NCI-H2227 (cell line): ENCODE data around the gene SGIP1.
"Not testable (repeated sequence)": the region's sequence is repeated elsewhere in the genome, so short reads cannot be mapped to it uniquely, and the experiment has no call there.

Source experiments
- DNase-seq: peaks from one replicate; lab custom pipeline; 2025; ENCODE audit not compliant: unreplicated experiment; lab: John Stamatoyannopoulos, UW

Gene SGIP1

GRCh38 chr1:66725885-66726665 is 192.1 kb downstream of the SGIP1 start:
- DNase-seq, result peak; percentile 80

- DNase-seq, result no peak
Measured at GRCh38 chr1:66728021-66728420, 194.1 kb downstream of the SGIP1 start.

GRCh38 chr1:66728716-66729115 is 194.8 kb downstream of the SGIP1 start:
- not testable (repeated sequence) for DNase-seq

GRCh38 chr1:66729119-66729518 is 195.2 kb downstream of the SGIP1 start:
- no peak for DNase-seq

DNA sequence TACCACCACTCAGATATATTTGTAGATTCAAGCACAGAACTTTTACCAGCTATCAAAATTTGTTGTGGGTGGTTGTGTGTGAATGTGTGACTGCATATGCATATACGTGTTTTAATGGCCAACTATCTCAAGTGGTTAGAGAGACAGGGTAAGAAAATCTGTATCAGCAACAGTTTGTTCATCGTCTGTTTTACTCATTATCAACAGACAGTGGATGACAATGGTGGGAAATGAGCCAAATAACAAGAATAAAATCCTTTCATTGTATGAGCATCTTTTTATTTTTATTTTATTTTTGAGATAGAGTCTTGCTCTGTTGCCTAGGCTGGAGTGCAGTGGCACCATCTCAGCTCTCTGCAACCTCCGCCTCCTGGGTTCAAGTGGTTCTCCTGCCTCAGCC is 195.6 kb downstream of the SGIP1 start:
- no peak for DNase-seq

GRCh38 chr1:66730462-66730861 is 196.5 kb downstream of the SGIP1 start:
- no peak for DNase-seq

DNA sequence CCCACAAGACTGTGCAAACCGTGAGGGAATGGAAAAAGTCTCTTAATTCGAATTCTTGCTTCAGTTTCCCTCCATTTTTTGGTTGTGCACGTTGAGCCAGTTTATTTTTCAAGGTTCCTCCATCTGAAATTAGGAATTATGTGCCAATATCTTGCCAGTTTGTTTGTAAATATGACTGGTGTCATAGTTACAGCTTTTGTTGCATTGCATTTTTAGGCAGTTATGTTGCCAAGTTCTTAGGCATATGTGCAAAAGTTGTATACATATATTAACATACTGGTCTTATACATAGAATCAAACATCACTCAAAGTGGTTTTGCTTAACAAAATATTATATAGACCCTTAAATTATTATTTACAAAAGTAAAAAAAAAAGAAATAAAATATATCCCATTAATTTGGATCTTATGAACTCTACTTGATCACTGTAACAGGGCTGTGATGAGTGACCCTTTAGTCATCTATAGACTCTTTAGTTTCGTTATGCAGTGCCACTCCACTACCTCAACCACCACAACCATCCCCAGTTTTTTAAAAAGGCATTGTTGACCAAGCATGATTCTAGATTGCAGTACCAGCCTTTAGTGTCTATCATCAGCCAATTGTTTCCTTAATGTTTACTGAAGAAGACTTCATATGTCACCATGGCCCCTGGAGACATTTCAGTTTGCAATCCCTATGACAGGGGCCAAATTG is 197.4 kb downstream of the SGIP1 start:
- DNase-seq, result no peak

DNA sequence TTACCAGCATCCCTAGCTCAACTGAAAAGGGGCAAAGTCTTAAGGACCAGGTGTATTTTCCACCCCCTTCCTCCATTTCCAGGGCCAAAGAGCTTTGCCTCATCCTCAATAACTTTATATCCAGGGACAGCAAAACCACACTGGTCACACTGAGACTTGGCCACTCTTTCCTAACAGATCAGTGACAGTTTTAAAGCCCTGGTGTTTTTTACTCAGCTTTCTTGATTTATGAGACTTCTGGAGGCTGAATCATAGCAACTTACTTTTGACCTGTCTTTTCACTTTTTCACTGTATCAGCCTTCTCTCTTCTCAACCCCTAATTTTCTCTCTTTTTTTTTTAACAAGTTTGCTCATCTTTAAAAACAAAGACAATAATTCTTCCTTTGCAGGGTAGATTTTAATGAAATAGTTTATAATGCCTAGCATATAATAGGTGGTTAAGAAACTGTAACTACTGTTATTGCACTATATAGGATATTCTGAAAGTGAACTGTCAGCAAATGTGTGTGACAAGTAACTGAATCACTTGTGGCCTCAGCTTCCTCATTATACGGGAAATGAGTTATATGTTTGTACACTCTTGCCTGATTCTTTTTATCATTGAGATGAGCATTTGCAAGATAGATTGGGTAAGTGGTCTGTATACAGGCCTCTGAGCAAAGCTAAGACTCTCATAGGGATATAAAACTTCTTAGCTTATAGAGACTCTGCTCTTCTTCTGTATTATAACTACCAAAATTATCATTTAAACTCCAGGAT is 198.6 kb downstream of the SGIP1 start:
- no peak for DNase-seq

DNA sequence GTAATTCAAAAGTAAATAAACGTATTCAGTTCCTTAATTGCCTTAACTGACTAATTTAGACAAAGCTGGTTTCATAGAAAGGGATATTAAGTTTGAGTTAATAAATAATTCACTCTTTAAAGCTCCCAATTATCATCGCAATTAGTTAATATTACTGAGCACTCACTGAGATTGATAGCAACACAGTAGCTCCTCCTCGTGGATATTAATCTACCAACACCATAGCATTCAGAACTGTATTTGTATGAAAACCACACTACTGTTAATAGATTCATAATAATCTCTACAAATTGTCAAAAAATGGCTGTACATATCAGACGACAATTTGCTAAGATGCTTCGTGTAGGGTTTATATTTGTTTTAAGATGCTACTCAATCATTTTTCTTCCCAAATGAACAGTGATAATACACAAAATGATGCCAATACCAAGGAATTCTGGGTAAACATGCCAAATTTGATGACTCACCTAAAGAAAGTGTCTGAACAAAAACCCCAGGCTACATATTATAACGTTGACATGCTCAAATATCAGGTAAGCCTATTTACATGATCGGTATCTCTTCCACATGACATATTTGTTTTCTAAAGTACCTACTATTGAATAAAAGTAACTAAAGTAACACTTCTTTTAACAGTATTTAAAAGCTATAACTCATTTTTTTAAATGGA is 199.5 kb downstream of the SGIP1 start:
- no peak for DNase-seq

DNA sequence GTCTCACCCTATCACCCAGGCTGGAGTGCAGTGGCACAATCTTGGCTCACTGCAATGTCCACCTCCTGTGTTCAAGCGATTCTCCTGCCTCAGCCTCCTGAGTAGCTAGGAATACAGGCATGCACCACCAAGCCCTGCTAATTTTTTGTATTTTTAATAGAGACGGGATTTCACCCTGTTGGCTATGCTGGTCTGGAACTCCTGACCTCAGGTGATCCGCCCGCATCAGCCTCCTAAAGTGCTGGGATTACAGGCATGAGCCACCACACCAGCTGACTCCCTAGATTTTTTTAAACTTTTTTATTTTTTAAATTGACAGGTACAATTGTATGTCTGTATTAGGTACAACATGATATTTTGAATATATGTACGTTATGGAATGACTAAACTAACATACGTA is 200.6 kb downstream of the SGIP1 start:
- not testable (repeated sequence) for DNase-seq

DNA sequence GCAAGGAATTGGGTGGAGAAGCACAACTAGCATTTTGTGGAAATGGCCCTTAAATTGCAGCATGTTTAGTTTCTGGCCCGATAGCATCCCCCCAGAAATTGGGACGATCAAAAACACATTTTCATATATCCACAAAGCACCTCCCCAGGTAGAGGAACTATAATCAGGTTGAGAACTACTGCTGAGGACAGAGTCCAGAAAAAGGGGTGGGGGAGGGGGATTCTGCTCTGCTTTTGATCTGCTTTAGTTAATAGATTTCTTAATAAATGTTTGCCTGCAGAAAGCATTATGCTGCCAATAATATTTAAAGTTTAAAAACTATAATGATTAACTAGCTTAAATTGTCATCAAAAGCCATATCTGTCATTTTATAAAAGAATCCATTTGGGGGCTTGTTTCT is 203.9 kb downstream of the SGIP1 start:
- DNase-seq, result no peak

GRCh38 chr1:66739401-66740157 is 205.6 kb downstream of the SGIP1 start:
- no peak for DNase-seq

GRCh38 chr1:66745451-66745850 is 211.5 kb downstream of the SGIP1 start:
- DNase-seq, result no peak

DNA sequence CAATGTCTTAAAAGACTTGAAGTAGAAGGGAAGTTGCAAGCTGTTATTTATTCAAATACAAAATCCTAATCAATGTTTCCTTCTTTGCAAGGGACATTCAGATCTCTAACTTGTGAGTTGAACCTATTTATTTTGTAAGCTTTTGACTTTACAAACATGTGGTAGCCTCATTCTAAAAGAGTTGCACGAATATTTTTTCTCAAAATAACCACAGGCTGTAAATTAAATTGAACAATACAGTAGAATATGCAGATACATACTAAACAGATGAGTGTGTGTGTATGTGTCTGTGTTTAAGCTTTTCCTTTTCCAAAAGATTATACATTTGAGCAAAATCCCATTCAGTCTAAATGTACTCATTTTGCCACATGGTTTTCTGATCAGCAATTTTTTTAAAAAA is 213.5 kb downstream of the SGIP1 start:
- no peak for DNase-seq

DNA sequence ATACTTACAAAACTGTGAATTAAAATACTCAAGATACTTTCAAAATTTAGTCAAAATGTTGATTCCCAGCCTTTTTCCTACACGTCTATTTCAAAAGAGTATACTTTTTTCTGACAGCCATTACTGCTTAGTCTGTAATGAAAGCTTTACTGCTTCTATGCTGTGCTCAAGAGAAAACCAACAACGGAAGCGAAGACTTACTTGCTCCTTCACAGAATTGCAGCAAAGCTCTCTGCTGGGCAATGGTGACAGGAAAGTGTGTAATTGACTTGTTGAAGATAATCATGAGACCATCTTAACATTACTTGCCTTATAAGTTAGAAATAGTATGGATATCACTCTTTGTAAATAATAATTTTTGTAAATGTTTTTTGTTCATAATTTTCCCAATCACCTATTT is 216.6 kb downstream of the SGIP1 start:
- DNase-seq, result no peak

- no peak for DNase-seq
Measured at GRCh38 chr1:66751160-66751559, 217.2 kb downstream of the SGIP1 start.

GRCh38 chr1:66752000-66752592 is 218.1 kb downstream of the SGIP1 start, which contains the start of gene DYNLT5:
Gene DYNLT5, plus strand, starts transcription at chr1:66752459. Its CDS starts 2,200 bp downstream, at chr1:66754659.
- peak; percentile 27 for DNase-seq

DNA sequence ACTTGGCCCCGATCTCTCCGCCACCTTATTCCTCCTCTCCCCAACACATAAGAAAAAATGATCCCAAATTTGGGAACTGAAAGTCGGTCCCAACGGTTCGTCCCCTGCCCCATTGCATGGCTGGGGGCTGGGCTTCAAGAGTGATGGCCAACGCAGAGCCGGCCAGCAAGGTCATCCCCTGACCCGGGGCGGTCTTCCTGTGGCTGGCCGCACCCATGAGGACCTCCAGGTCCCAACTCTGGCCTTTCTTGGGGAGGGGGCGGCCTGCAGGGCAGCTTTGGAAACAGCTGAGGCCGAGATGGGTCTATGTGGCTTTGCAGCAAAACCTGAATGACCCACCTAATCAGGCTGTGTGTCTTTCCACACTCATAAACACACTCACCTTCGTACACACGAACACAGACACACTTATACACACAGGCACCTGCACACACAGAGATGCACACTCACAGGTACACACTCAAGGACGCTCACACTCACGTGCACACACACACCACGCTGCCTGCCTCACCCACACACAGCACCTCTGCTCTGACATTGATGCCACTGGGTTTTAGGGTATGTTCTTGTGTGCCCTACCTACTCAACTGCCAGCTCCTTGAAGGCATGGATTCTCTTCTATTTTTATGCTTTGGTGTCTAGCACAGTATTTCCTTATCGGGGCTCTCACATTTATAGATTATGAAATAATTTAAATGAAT is 218.9 kb downstream of the SGIP1 start:
- no peak for DNase-seq

- no peak for DNase-seq
Measured at GRCh38 chr1:66757722-66758240, 223.8 kb downstream of the SGIP1 start.
